HG02610 (cell line): ENCODE data around the gene GPR156.
"Not testable (repeated sequence)": the region's sequence is repeated elsewhere in the genome, so short reads cannot be mapped to it uniquely, and the experiment has no call there.

Experiments used
- ATAC-seq: cut with Tn5 transposase; IDR thresholded peaks from one replicate; pipeline ENCODE4 v1.9.1; 2021; ENCODE audit warnings: mild to moderate bottlenecking, moderate library complexity; ENCODE audit not compliant: unreplicated experiment

Gene GPR156

GRCh38 chr3:120284747-120285507, at the start of gene GPR156:
GPR156 (minus strand) TSS chr3:120285222; CDS start chr3:120244098, 41,124 bp downstream.
- peak; percentile 33 for ATAC-seq

DNA sequence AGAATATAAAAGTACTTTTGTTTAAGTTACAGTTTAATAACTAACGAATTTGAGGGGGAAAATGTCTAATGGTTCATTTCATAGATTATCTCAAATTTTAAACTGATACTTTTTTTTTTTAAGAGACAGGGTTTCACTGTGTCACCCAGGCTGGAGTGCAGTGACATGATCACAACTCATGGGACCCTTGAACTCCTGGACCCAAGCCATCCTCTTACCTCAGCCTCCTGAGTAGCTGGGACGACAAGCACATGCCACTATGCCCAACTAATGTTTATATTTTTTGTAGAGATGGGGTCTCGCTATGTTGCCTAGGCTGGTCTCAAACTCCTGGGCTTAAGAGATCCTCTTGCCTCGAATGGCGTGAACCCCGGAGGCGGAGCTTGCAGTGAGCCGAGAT, 47.6 kb upstream of the GPR156 start:
- no peak for ATAC-seq

DNA sequence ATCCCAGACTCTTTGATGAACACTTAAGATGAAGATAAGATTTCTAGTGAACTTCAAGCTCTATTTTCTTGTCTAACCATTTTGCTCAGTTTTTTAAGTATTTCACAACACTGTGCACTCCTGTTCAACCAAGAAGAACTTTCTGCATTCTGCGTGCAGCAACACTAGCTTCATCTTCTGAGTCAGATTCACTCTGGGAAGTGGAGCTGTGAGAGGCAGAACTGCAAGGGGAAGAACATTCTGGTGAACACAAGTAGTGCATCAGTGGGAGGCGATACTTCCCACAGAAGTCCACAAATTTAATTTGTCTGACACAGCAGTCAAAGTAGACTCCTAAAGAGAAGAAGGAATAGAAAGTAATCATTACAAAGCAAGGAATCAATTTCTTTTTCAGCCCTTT, 46.1 kb upstream of the GPR156 start:
- ATAC-seq = no peak

GRCh38 chr3:120326784-120327183, 41.8 kb upstream of the GPR156 start:
- no peak for ATAC-seq

GRCh38 chr3:120324190-120324589, 39.2 kb upstream of the GPR156 start:
- no peak for ATAC-seq

DNA sequence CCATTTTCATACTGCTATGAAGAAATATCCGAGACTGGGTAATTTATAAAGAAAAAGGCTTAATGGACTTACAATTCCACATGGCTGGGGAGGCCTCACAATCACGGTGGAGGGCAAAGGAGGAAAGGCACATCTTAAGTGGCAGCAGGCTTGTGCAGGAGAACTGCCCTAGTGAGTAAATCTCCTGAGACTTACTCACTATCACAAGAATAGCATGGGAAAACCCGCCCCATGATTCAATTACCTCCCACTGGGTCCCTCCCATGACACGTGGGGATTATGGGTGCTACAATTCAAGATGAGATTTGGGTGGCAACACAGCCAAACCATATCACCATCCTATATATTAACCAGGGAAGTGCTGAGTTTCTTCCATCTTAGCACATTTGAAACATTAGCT, 38.7 kb upstream of the GPR156 start:
- peak; percentile 48 for ATAC-seq

DNA sequence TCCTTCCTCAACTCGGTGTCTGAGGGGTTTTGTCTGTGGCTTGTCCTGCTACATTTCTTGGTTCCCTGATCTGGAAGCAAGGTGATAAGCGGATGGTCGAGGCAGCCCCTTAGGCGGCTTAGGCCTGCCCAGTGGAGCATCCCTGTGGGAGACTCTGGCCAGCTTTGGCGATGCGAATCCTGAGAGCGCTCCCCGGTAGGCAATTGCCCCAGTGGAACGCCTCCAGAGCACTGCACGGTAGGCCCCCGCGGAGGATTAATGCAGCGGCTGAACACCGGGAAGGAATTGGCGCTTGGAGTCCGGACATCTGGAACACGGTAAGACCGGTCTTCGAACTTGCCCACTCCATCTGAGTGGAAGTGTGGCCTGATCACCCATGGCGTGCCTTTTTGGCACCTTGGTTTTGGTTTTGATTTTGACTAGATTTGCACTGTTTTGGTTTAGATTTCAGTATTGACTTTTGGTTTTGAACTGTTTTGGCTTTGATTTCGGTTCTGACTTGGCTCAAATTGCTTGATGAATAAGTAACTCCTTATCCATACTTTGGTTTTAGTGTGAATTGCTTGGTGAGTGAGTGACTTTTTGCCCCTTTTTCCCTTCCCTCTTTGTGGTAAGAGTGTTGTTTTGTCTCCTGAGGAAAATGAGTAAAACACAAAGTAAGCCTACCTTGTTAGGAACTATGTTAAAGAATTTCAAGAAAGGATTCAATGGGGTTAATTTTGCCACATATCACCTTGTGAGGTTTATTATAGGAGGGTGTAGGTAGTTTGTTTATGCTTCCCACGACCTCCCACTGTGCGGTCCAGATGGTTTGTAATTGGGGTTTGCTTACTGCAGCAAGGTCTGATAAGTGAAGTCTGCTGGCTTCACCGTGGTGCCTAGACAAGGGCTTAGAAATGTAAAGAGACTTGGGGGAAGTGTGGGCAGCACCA, 27.1 kb upstream of the GPR156 start:
- no peak for ATAC-seq

GRCh38 chr3:120306519-120307455, 21.8 kb upstream of the GPR156 start:
- no peak for ATAC-seq

DNA sequence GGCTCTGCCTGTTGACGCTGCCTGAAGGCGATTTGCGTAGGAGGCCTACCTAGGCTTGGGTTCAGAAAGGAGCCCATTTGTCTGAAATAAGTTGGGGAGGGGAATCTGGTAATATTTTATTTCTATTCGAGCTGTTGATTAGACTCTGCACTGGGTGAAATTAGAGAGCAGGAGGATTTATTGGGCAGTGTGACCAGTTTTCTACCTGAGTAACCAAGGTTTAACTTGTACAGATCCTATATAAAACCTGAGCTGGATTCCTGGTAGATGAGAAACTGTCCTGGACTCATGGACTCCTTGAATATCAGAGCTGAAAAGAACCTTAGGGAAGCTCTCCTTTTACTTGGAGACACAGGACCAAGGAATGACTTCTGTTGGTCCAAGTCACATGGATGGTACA, 19.6 kb upstream of the GPR156 start:
- ATAC-seq = no peak

- ATAC-seq = no peak
These were observed 17.3 kb upstream of the GPR156 start for GRCh38 chr3:120302361-120302760.

DNA sequence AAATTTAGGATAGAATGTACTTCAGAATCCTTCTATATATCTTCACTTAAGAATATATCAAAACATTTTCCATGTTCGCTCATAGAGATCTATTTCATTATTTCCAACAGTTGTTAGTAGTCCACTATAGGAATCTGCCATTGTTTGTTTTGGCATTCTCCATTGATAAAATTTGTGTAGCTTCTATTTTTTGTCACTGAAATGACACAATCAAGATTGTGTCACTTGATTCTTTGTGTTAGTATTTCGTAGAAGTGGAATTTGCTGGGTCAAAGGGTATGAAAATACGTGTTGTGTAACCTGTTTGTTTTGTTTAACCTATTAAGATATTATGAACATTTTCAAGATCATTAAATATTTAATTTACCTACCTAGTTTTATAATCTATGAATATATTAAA, 15.9 kb upstream of the GPR156 start:
- no peak for ATAC-seq

- no peak for ATAC-seq
These were observed 14.4 kb upstream of the GPR156 start for GRCh38 chr3:120299403-120299802.

DNA sequence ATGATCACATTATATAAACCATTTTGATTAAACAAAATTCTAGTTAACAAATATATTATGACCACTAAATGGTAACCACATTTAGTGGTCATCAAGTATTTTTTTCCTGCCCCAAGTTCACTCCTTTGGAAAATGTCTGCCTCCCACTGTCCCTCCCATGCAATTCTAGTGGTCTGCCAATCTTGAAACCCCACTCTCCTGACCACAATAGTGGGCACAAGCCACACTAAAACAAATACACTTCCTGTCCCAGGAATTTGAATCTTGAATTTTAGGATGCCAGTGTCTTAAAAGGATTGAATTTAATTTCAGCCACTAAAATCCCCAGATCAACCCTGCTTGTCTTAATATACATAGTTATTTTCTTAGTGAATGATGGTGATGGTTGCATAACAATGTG, 14.0 kb upstream of the GPR156 start:
- no peak for ATAC-seq

DNA sequence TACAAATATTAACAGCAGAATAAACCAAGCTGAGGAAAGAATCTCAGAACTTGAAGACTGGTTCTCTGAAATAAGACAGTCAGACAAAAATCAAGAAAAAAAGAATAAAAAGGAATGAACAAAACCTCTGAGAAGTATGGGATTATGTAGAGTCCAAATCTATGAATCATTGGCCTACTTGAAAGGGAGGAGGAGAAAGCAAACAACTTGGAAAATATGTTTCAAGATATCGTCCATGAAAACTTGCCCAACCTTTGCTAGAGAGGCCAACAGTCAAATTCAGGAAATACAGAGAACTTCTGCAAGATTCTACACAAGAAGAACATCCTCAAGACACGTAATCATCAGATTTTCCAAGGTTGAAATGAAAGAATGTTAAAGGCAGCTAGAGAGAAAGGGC, 6.5 kb upstream of the GPR156 start:
- ATAC-seq = not testable (repeated sequence)

- no peak for ATAC-seq
These were observed 4.6 kb upstream of the GPR156 start for GRCh38 chr3:120289636-120290035.

GRCh38 chr3:120286465-120286864, 1.4 kb upstream of the GPR156 start:
- no peak for ATAC-seq

DNA sequence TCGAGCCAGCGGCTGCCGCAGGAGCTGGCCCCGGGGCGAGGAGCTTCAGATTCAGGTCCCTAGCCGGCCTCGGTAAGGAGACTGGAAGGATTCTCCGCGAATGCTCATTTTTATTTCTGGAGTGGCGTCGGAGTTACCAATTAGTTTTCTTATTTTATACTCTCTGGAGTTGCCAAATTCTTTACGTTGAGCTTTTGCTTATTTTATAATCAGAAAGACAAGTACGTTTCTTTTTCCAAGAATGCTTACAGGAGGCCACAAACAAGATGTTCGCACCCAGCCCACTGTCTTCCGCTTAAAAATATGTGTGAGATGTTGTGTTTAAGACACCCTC, 453 bp upstream of the GPR156 start:
- no peak for ATAC-seq

DNA sequence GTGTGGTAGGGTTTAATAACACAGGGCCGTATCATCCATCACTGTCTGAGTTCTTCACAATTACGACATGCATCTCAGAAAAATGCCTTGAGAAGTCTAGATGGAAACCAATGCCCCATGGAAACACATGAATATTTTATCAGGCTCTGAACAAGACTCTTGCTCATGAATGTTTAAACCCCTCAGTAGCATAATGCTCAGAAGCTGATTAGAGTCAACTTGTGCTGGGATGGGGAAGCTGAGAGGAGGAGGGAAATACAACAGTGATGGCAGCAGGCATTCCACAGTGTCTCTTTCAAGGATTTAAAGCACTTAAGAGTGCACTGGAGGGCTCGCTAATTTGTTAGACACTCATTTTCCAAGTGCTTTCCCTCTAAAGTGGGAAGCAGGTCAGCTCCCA, 3.8 kb downstream of the GPR156 start:
- ATAC-seq = no peak

- no peak for ATAC-seq
These were observed 4.5 kb downstream of the GPR156 start for GRCh38 chr3:120280566-120280965.

GRCh38 chr3:120280026-120280425, 5.0 kb downstream of the GPR156 start:
- ATAC-seq = no peak

DNA sequence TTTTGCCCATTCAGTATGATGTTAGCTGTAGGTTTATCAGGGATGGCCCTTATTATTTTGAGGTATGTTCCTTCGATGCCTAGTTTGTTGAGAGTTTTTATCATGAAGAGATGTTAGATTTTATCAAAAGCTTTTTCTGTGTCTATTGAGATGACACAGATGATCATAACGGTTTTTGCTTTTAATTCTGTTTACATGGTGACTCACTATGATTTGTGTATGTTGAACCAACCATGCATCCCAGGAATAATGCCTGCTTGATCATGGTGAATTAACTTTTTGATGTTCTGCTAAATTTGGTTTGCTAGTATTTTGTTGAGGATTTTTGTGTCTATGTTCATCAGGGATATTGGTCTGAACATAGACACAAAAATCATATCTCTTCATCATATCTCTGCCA, 8.3 kb downstream of the GPR156 start:
- no peak for ATAC-seq
